Breast epithelium (tissue), 4 donors: ENCODE measurements around the gene DYSF. TPM values are rescaled to one million over a fixed set of nuclear protein-coding genes. Genes with fewer than 3 reads are reported as not detected.

Experiments used
- DNase-seq, 2 donors: peaks; one replicate each; pipeline ENCODE4 v3.0.0-alpha.2; 2019; ENCODE audit warnings: low spot score in 2 of 2
- H3K27ac ChIP-seq, 2 donors: fragments of 200-600 bp; sonication (generic) in 1 of 2; one replicate each; pipeline ENCODE4 v1.5.1; 2016 to 2019; ENCODE audit warnings: mild to moderate bottlenecking in 1 of 2
- H3K27me3 ChIP-seq, 2 donors: fragments of 200-600 bp; sonication (generic) in 1 of 2; one replicate each; pipeline versions ENCODE4 v1.5.1 to v1.6.0; 2017 to 2019; ENCODE audit warnings: control low read depth in 1 of 2, mild to moderate bottlenecking in 1 of 2
- H3K36me3 ChIP-seq: fragments of 200-600 bp; one replicate; pipeline ENCODE4 v1.5.1; 2019
- H3K4me1 ChIP-seq, 2 donors: fragments of 200-600 bp; sonication (generic); one replicate each; pipeline ENCODE4 v1.5.1; 2016 to 2019; ENCODE audit warnings: control low read depth in 1 of 2
- H3K4me3 ChIP-seq, 3 donors: fragments of 200-600 bp; sonication (generic); 1 replicate in 2 of 3; 2 replicates in 1 of 3; pipeline ENCODE4 v1.5.1; 2016 to 2019; ENCODE audit warnings: mild to moderate bottlenecking in 3 of 3, moderate library complexity in 2 of 3
- H3K9me3 ChIP-seq, 2 donors: fragments of 200-600 bp; sonication (generic) in 1 of 2; one replicate each; pipeline ENCODE4 v1.5.1; 2016 to 2019; ENCODE audit warnings: control low read depth in 1 of 2
- POLR2A ChIP-seq: fragments of 450-650 bp; IDR thresholded peaks from one replicate; pipeline ENCODE4 v1.6.1; 2016; ENCODE audit warnings: antibody characterized with exemption, mild to moderate bottlenecking, moderate library complexity
- POLR2AphosphoS5 ChIP-seq, 3 donors: sonication (generic); formaldehyde crosslinking; IDR thresholded peaks; one replicate each; pipeline ENCODE4 v1.6.1; 2017; ENCODE audit warnings: antibody characterized with exemption in 3 of 3
- intact Hi-C: fragments of 100-400 bp; cut with DNase I; formaldehyde crosslinking; loops from one replicate; pipeline ENCODE4 v1.15.1; 2023; ENCODE audit warnings: low total_unique reads
- total RNA-seq, 3 donors: library from RNA; depleted of rRNA; stranded (reverse); fragments of >200 nt; gene quantifications; one replicate each; pipeline ENCODE4 v1.1.0, GENCODE V29; 2016
- TF ChIP-seq, protein P1 (sequence below), 3 donors: fragments of 450-650 bp; IDR thresholded peaks; one replicate each; pipeline ENCODE4 v1.5.1; 2016 to 2017; ENCODE audit warnings: antibody characterized with exemption in 3 of 3, mild to moderate bottlenecking in 3 of 3, moderate library complexity in 3 of 3

DYSF gene
- total RNA-seq, 3 donors from 2014 or later: 3.0 to 15.7 (median 4.8) TPM

DNA sequence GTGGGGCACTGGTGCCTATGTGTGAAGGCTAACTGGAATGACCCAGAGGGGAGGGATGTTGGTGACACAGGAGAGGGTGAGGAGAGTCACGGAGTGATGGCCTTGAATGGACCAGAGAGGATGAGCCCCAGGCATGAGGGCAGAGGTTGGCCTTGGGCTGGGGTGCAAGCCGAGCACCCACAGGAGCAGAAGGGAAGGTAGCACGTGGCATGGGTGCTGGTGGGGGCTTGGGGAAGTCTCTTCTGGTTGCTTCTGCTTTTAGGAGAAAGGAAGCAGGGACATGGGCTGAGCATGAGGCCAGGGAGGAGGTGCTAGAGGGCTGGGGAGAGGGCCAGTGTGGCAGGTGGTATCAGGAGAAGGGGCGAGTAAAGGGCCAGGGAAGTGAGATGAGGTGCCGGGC, 183.8 kb downstream of the DYSF start:
- DNase-seq: no peak
- H3K27me3 ChIP-seq: no peaks in the 10 kb centered on the region
- no peaks in the 10 kb centered on the region for H3K4me1 ChIP-seq
- intact Hi-C loops: no loop called here
- TF ChIP-seq, protein P1, sequence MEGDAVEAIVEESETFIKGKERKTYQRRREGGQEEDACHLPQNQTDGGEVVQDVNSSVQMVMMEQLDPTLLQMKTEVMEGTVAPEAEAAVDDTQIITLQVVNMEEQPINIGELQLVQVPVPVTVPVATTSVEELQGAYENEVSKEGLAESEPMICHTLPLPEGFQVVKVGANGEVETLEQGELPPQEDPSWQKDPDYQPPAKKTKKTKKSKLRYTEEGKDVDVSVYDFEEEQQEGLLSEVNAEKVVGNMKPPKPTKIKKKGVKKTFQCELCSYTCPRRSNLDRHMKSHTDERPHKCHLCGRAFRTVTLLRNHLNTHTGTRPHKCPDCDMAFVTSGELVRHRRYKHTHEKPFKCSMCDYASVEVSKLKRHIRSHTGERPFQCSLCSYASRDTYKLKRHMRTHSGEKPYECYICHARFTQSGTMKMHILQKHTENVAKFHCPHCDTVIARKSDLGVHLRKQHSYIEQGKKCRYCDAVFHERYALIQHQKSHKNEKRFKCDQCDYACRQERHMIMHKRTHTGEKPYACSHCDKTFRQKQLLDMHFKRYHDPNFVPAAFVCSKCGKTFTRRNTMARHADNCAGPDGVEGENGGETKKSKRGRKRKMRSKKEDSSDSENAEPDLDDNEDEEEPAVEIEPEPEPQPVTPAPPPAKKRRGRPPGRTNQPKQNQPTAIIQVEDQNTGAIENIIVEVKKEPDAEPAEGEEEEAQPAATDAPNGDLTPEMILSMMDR (IDR thresholded peaks at IDR 0.05): no peak
- no peak for TF ChIP-seq POLR2A
- H3K9me3 ChIP-seq: no peaks in the 10 kb centered on the region
- H3K36me3 ChIP-seq: no peaks in the 10 kb centered on the region
- H3K27ac ChIP-seq: no peak overlapping the region
- no peak overlapping the region for H3K4me3 ChIP-seq

- Histone ChIP-seq H3K36me3 (no peaks in the 10 kb centered on the region), H3K27me3 (no peaks in the 10 kb centered on the region), H3K27ac (no peak overlapping the region), H3K4me1 (no peaks in the 10 kb centered on the region), H3K4me3 (no peak overlapping the region), H3K9me3 (no peaks in the 10 kb centered on the region)
- TF ChIP-seq, protein P1 (IDR thresholded peaks at IDR 0.05): no peak
- TF ChIP-seq POLR2A (no peak), POLR2AphosphoS5 (IDR thresholded peaks at IDR 0.05) (no peak)
- no peak for DNase-seq
- intact Hi-C loops: no loop called here
These were observed 184.4 kb downstream of the DYSF start for GRCh38 chr2:71637736-71638135.

DNA sequence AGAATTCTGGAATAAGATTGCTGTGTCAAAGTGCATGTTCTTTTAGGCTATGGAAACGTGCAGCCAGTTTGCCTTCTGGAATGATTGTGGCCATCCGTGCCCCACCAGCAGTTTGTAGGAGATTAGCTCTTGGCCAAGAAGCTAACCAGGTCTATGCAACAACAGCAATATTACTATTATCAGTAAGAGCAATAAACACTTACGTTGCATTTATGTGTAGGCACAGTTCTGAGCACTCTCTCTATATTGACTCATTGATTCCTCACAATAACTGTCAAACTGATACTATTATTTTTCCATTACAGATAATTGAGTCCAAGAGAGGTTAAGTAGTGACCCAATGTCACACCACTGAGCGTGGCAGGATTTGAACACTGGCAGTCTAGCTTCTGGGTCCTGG, 186.4 kb downstream of the DYSF start:
- H3K9me3 ChIP-seq: no peaks in the 10 kb centered on the region
- H3K27ac ChIP-seq: no peak overlapping the region
- H3K4me3 ChIP-seq: no peak overlapping the region
- H3K4me1 ChIP-seq: no peaks in the 10 kb centered on the region
- H3K27me3 ChIP-seq: no peaks in the 10 kb centered on the region
- intact Hi-C loops: no loop called here
- no peak for DNase-seq
- TF ChIP-seq POLR2AphosphoS5 (IDR thresholded peaks at IDR 0.05): no peak
- TF ChIP-seq, protein P1 (IDR thresholded peaks at IDR 0.05): no peak
- H3K36me3 ChIP-seq: no peaks in the 10 kb centered on the region

DNA sequence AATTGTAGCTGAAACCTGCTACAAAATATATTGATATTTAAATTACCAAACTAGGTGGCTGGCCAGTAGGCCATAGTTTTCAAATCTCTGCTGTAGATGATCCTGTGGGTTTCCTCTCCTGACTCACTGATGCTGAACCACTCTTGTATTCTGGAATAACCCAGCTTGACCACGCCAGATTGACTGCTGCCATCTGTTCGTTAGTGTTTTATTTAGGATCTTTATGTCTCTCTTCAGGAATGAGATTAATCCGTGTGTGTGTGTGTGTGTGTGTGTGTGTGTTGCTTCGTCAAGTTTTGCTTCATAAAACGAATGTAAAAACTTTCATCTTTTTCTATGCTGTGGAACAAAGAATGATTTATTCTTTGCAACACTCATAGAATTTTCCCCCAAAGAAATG, 187.1 kb downstream of the DYSF start:
- Histone ChIP-seq H3K27ac (no peak overlapping the region), H3K9me3 (no peaks in the 10 kb centered on the region), H3K4me1 (no peaks in the 10 kb centered on the region), H3K36me3 (no peaks in the 10 kb centered on the region), H3K4me3 (no peak overlapping the region), H3K27me3 (no peaks in the 10 kb centered on the region)
- intact Hi-C loops: no loop called here
- DNase-seq: no peak
- TF ChIP-seq POLR2AphosphoS5 (IDR thresholded peaks at IDR 0.05) (no peak), POLR2A (no peak)
- TF ChIP-seq, protein P1 (IDR thresholded peaks at IDR 0.05): no peak

- Histone ChIP-seq H3K36me3 (no peaks in the 10 kb centered on the region), H3K4me1 (no peaks in the 10 kb centered on the region), H3K9me3 (no peaks in the 10 kb centered on the region), H3K27ac (peak overlapping the region in 1 of 2 donors; percentile 4), H3K4me3 (no peak overlapping the region), H3K27me3 (no peaks in the 10 kb centered on the region)
- TF ChIP-seq, protein P1 (IDR thresholded peaks at IDR 0.05): peak in 1 of 3 donors; percentile 19
- TF ChIP-seq POLR2A: no peak
- intact Hi-C loops: no loop called here
- peak in 1 of 2 donors; percentile 57 for DNase-seq
These were observed 190.5 kb downstream of the DYSF start for GRCh38 chr2:71643674-71644357.
